Immature natural killer cell (primary cell): ENCODE data around the gene HIBCH. TPM values are rescaled to one million over a fixed set of nuclear protein-coding genes. Genes with fewer than 3 reads are reported as not detected.
"Not testable (repeated sequence)": the region's sequence is repeated elsewhere in the genome, so short reads cannot be mapped to it uniquely, and the experiment has no call there.

Source experiments
- DNase-seq, 3 donors: peaks; one replicate each; pipeline ENCODE4 v3.0.0; 2022; ENCODE audit warnings: mixed read lengths in 1 of 3
- H3K27ac Mint-ChIP-seq, 6 donors: one replicate each; pipeline ENCODE4 v1.8.0; 2020; ENCODE audit warnings: mixed read lengths in 6 of 6, mild to moderate bottlenecking in 5 of 6, inconsistent platforms in 4 of 6, moderate library complexity in 3 of 6
- H3K27me3 Mint-ChIP-seq, 3 donors: one replicate each; pipeline ENCODE4 v1.8.0; 2020 to 2021; ENCODE audit warnings: low read depth in 3 of 3, mild to moderate bottlenecking in 3 of 3, mixed read lengths in 3 of 3, moderate library complexity in 3 of 3, inconsistent platforms in 1 of 3
- H3K36me3 Mint-ChIP-seq, 3 donors: one replicate each; pipeline ENCODE4 v1.8.0; 2020; ENCODE audit warnings: mixed read lengths in 3 of 3, inconsistent platforms in 2 of 3, mild to moderate bottlenecking in 2 of 3
- H3K4me1 Mint-ChIP-seq, 2 donors: one replicate each; pipeline ENCODE4 v1.8.0; 2020; ENCODE audit warnings: inconsistent platforms in 2 of 2, mild to moderate bottlenecking in 2 of 2, mixed read lengths in 2 of 2, moderate library complexity in 1 of 2
- H3K4me3 Mint-ChIP-seq, 5 donors: one replicate each; pipeline ENCODE4 v1.8.0; 2020; ENCODE audit warnings: mild to moderate bottlenecking in 5 of 5, mixed read lengths in 5 of 5, inconsistent platforms in 3 of 5, moderate library complexity in 3 of 5
- H3K9me3 Mint-ChIP-seq, 6 donors: one replicate each; pipeline ENCODE4 v1.8.0; 2020; ENCODE audit warnings: mild to moderate bottlenecking in 6 of 6, mixed read lengths in 6 of 6, inconsistent platforms in 4 of 6, moderate library complexity in 3 of 6
- polyA plus RNA-seq, 3 donors: library from polyadenylated mRNA; unstranded; fragments of 300-500 nt; fragmentation: Illumina TruSeq; gene quantifications; one replicate each; pipeline ENCODE4 v1.2.3, GENCODE V29; 2021

HIBCH gene
- polyA plus RNA-seq, 3 donors from 2014 or later, result 15.2 to 26.8 (median 21.4) TPM

DNA sequence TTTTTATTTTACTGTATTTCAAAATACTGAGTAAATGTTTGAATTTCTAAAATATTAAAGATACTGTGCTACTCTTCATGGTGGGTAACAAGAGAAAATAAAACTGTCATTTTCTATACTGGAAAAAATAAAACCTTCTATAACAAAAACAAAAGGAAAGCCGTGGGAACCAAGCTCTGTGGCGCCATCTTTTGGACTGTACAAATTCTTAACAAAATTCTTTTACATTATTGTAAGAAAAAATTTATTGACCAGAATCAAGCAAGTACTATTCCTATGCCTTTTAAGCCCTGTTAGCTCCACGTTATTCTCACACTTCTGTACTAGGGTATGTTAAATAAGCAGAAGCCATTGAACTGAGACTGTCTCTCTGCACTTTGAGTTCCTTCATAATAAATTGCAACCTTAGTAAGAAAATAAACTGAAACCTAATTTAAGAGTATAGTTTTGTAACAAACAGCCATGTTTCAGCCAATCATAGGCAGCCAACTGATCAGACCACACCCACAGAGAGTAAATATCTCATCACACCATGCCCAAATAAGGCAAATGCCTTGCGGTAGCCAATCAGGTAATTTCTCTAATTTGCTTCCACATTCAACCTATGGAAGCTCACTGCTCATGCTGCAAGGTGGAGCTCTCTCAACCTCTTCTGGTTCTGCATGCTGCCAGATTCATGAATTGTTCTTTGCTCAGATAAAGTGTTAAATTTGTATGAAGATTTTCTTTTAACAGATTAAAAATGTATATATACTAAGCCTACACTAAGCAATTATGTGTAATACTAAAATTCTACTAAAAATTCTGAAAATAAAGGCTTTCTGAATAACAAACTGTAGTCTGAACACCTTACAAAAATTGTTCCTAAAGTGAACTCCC, 42.2 kb downstream of the HIBCH start:
- H3K27me3 Mint-ChIP-seq, result no peaks in the 10 kb centered on the region
- H3K27ac Mint-ChIP-seq, result peak overlapping the region in 1 of 6 donors; percentile 21
- H3K9me3 Mint-ChIP-seq, result no peaks in the 10 kb centered on the region
- no peak overlapping the region for H3K4me3 Mint-ChIP-seq
- peaks cover 15 to 26% (median 19%) of the 10 kb centered on the region in 3 donors for H3K36me3 Mint-ChIP-seq
- DNase-seq, result peak in 2 of 3 donors; percentile 11 to 15
- H3K4me1 Mint-ChIP-seq, result peaks cover 0 to 1% of the 10 kb centered on the region in 2 donors

DNA sequence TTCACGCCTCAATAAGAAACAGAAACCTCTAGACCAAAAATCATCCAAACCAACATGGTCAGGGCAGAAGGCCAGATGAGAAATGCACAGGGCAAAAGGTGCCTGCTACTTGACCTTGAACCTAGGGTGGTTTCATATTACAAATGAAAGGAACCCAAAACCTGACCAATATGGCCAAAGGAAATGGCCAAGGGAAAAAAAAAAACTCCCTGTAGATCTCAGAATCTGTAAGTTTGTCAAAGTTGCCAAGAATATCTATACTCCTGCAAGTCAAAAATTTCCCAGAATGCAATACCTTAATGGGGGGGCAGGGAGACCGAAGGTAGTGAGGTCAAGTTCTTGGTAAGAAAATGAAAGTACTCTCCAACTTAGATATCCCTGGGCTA, 47.2 kb downstream of the HIBCH start:
- no peak overlapping the region for H3K27ac Mint-ChIP-seq
- DNase-seq, result no peak
- no peak overlapping the region for H3K4me3 Mint-ChIP-seq
- no peaks in the 10 kb centered on the region for H3K27me3 Mint-ChIP-seq
- peaks cover 0 to 11% of the 10 kb centered on the region in 2 donors for H3K4me1 Mint-ChIP-seq
- no peaks in the 10 kb centered on the region for H3K9me3 Mint-ChIP-seq
- H3K36me3 Mint-ChIP-seq, result peaks cover 0 to 24% (median 19%) of the 10 kb centered on the region in 3 donors

DNA sequence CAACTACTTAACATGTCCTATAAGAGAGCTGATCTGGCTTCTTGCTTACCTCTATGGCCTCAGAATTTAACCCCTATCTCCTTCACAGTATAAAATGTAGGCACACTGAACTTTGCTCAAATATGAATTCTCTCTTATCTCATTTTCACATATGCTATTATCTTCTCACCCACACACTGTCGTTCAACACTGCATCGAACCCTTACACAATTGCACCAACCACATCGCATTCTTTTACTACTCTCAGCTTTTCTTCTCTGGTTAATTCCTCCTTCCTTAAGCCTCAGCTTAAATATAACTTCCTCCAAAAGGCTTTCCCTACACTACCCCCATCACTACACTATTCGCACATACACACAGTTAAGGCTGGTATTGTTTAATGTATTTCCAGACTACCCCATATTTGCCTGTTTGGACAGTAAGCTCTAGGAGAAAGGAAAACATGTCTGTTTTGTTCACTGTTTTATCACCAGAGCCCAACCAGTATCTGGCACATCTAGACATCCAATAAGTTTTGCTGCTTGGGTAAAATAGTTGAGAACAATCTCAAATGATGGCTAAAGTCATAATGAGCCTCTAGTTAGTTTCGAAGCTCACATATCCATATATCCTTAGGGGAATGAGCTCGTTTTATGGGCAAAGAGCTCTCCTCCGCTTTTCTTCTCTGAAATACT, 47.7 kb downstream of the HIBCH start:
- no peak overlapping the region for H3K27ac Mint-ChIP-seq
- no peaks in the 10 kb centered on the region for H3K9me3 Mint-ChIP-seq
- no peak for DNase-seq
- H3K4me1 Mint-ChIP-seq, result peaks cover 0 to 11% of the 10 kb centered on the region in 2 donors
- no peaks in the 10 kb centered on the region for H3K27me3 Mint-ChIP-seq
- peaks cover 0 to 28% (median 19%) of the 10 kb centered on the region in 3 donors for H3K36me3 Mint-ChIP-seq
- H3K4me3 Mint-ChIP-seq, result no peak overlapping the region

DNA sequence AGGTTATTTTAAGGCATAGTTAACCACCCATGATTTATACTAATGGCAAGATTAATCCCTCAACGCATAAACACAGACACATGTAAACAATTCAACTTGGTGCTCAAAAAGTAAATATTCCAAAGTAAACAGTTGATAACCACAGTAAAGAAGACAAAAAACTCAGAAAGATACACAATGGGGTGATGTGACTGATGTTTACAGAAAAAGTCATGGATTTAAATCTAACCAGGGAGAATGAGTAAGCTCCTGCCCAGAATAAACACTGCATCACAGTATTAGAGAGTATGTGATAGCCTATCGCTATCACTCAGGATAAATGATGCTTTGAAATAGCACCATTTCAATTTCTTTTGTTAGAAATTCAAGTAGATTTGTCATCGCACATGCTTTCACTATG, 49.3 kb downstream of the HIBCH start:
- no peak overlapping the region for H3K27ac Mint-ChIP-seq
- no peaks in the 10 kb centered on the region for H3K27me3 Mint-ChIP-seq
- no peak for DNase-seq
- peaks cover 0 to 11% of the 10 kb centered on the region in 2 donors for H3K4me1 Mint-ChIP-seq
- peaks cover 0 to 34% (median 24%) of the 10 kb centered on the region in 3 donors for H3K36me3 Mint-ChIP-seq
- no peak overlapping the region for H3K4me3 Mint-ChIP-seq
- H3K9me3 Mint-ChIP-seq, result no peaks in the 10 kb centered on the region

DNA sequence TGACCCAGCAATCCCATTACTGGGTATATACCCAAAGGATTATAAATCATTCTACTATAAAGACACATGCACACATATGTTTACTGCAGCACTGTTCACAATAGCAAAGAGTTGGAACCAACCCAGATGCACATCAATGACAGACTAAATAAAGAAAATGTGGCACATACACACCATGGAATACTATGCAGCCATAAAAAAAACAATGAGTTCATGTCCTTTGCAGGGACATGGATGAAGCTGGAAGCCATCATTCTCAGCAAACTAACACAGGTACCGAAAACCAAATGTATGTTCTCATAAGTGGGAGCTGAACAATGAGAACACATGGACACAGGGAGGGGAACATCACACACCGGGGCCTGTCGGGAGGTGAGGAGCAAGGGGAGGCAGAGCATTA, 49.9 kb downstream of the HIBCH start:
- H3K27ac Mint-ChIP-seq, H3K4me3 Mint-ChIP-seq, H3K27me3 Mint-ChIP-seq, DNase-seq, H3K9me3 Mint-ChIP-seq: not testable (repeated sequence)
- peaks cover 0 to 11% of the 10 kb centered on the region in 2 donors for H3K4me1 Mint-ChIP-seq
- peaks cover 0 to 36% (median 24%) of the 10 kb centered on the region in 3 donors for H3K36me3 Mint-ChIP-seq

DNA sequence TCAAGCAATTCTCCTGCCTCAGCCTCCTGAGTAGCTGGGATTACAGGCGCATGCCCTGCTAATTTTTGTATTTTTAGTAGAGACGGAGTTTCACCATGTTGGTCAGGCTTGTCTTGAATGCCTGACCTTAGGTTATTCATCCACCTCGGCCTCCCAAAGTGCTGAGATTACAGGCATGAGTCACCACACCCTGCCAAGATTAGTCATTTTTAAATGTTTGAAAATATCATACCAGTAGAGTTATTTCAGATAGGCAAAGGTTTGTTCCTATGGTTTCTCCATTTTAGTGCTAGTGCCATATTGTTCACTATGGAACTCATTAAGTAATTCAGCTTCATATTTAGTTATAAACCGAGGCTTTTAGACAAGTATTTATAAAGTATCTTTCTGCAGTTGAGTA, 52.3 kb downstream of the HIBCH start:
- no peak for DNase-seq
- Mint-ChIP-seq H3K27me3 (no peaks in the 10 kb centered on the region), H3K27ac (no peak overlapping the region), H3K4me3 (no peak overlapping the region), H3K9me3 (no peaks in the 10 kb centered on the region), H3K36me3 (peaks cover 0 to 29% (median 24%) of the 10 kb centered on the region in 3 donors), H3K4me1 (peaks cover 0 to 9% of the 10 kb centered on the region in 2 donors)

DNA sequence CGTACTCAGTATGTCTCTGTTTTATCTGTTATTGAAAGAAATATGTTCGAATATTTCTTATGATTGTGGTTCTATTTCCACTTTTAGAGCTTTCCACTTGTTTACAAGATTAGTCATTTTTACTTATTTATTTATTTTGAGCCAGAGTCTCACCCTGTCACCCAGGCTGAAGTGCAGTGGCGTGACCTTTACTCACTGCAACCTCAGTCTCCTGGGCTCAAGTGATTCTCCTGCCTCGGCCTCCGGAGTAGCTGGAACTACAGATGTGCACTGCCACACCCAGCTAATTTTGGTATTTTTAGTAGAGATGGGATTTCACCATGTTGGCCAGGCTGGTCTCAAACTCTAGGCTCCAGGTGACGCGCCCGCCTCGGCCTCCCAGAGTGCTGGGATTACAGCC, 53.3 kb downstream of the HIBCH start:
- H3K27ac Mint-ChIP-seq, result no peak overlapping the region
- H3K4me1 Mint-ChIP-seq, result no peaks in the 10 kb centered on the region
- H3K36me3 Mint-ChIP-seq, result peaks cover 0 to 29% (median 21%) of the 10 kb centered on the region in 3 donors
- no peaks in the 10 kb centered on the region for H3K9me3 Mint-ChIP-seq
- H3K27me3 Mint-ChIP-seq, result no peaks in the 10 kb centered on the region
- no peak for DNase-seq
- H3K4me3 Mint-ChIP-seq, result no peak overlapping the region

DNA sequence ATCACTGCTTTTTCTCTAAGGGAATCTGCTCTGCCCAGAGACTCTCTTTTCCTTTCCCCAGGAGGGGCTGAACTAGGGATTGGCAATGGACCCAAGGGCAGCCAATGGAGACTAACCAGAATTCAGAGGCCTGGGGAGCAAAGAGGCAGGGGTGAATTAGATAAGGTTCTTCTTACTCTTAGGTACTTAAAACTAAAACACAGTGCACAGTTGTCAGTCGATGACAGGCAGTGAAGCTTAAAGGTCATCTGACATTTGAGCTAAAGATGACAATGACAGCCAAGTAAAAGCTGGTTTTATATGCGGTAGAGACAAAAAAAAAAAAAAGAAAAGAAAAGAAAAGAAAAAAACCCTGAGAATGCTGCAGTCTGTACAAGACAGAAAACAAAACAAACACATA, 57.8 kb downstream of the HIBCH start:
- no peak overlapping the region for H3K4me3 Mint-ChIP-seq
- no peaks in the 10 kb centered on the region for H3K9me3 Mint-ChIP-seq
- peaks cover 0 to 2% (median 0%) of the 10 kb centered on the region in 3 donors for H3K27me3 Mint-ChIP-seq
- no peaks in the 10 kb centered on the region for H3K4me1 Mint-ChIP-seq
- no peak overlapping the region for H3K27ac Mint-ChIP-seq
- peaks cover 17 to 42% (median 27%) of the 10 kb centered on the region in 3 donors for H3K36me3 Mint-ChIP-seq
- no peak for DNase-seq

DNA sequence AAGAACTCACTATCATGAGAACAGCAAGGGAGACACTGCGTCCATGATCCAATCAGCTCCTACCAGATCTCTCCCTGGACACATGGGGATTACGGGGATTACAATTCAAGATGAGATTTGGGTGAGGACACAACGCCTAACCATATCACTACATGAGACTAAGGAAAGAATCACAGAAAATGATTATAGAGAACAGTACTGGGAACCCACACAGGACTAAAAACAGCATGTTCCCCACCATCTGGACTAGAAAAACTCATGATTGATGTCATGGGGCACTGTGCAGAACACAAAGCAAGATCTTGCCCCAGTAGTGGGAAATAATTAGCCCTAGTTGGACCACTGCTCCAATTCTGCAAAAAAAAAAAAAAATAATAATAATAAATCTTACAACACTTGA, 63.5 kb downstream of the HIBCH start:
- Mint-ChIP-seq H3K4me1 (no peaks in the 10 kb centered on the region), H3K36me3 (peaks cover 24 to 41% (median 25%) of the 10 kb centered on the region in 3 donors), H3K27me3 (peaks cover 0 to 2% (median 0%) of the 10 kb centered on the region in 3 donors), H3K27ac (no peak overlapping the region), H3K9me3 (no peaks in the 10 kb centered on the region), H3K4me3 (no peak overlapping the region)
- no peak for DNase-seq

DNA sequence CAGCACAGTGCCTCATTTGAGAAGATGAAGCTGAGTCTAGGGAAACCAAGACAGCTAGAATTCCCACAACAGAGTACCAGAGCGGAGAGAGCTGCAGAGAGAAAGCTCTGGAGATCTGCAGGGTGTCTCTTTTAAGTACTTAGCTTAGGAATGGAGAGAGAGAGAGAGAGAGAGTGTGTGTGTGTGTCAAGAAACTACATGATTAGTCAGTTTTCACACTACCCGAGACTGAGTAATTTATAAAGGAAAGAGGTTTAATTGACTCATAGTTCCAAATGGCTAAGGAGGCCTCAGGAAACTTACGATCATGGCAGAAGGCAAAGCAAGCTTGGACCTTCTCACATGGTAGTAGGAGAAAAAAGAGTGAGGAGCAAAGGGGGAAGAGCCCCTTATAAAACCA, 64.0 kb downstream of the HIBCH start:
- no peak overlapping the region for H3K4me3 Mint-ChIP-seq
- H3K27me3 Mint-ChIP-seq, result peaks cover 0 to 2% (median 0%) of the 10 kb centered on the region in 3 donors
- no peaks in the 10 kb centered on the region for H3K9me3 Mint-ChIP-seq
- H3K36me3 Mint-ChIP-seq, result peaks cover 24 to 44% (median 27%) of the 10 kb centered on the region in 3 donors
- H3K4me1 Mint-ChIP-seq, result no peaks in the 10 kb centered on the region
- DNase-seq, result no peak
- no peak overlapping the region for H3K27ac Mint-ChIP-seq

DNA sequence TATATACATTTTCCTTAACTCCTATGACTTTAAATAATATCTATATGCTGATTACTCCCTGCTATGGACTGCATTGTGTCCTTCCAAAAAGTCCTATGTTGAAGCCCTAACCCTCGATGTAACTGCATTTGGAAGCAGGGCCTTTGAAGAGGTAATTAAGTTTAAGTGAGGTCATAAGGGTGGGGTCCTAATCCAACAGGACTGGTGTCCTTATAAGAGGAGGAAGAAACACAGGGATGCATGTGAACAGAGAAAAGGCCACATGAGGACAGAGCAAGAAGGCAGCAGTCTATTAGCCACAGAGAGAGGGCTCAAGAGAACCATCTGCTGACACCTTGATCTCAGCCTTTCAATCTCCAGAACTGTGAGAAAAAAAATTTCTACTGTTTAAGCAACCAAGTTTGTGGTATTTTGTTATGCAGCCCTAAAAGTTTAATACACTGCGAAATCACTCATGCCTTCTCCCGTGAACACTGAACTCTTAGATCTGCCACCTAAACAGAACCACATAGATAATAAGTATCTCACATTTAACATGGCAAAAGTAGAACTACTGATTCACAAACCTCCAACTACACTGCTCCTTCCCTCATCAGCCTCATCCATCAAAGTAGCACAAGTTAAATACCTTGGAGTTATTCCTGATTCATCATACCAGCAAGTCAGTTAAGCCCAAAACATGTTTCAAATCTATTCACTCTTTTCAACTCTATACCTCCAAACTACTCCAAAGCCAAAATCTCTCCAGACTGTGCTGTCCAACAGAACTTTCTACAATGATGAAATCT, 65.4 kb downstream of the HIBCH start:
- Mint-ChIP-seq H3K4me1 (no peaks in the 10 kb centered on the region), H3K27me3 (peaks cover 0 to 2% (median 0%) of the 10 kb centered on the region in 3 donors), H3K27ac (no peak overlapping the region), H3K4me3 (no peak overlapping the region), H3K9me3 (no peaks in the 10 kb centered on the region), H3K36me3 (peaks cover 27 to 49% (median 34%) of the 10 kb centered on the region in 3 donors)
- DNase-seq, result no peak

DNA sequence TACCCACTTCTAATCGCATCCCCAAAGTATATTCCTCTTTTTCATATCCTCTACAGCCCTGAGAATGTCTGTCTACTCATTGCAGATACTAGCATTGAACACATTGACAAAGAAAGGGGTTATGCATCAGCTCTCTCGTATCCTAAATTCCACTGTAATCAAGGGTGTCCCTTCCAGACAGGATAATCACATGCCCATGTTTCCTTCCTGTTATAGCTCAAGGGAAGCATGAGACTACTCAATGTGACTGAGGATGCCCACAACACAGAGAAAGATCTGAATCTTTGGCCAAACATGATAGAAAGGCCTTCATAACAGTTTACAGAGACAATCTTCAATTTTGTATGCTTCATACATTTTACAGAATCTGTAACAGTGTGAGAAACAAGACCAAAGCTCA, 69.2 kb downstream of the HIBCH start:
- Mint-ChIP-seq H3K27ac (no peak overlapping the region), H3K36me3 (peaks cover 17 to 39% (median 28%) of the 10 kb centered on the region in 3 donors), H3K9me3 (no peaks in the 10 kb centered on the region), H3K4me1 (no peaks in the 10 kb centered on the region), H3K4me3 (no peak overlapping the region), H3K27me3 (no peaks in the 10 kb centered on the region)
- no peak for DNase-seq

DNA sequence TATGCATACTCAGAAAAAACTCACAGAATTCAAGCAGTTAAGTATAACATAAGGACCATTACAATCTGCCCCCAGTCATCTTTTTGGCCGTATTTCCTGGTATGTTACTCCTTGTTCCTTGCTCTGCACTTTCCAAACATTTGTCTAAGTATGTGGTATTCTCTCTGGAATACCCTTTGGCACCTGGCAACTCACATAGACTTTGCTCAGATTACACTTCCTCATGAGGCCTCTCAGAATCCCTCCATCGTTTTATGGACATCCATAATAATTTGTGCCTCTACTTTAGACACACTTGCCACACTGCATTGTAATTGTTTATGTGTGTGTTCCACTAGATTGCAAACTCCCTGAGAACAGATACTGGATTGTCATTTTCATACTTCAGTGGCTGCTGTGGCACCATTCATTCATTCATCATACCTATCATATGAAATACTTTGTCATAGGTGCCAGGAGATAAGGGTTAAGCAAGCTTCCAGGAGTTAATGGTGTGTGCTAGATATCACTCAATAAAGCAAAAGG, 84.0 kb downstream of the HIBCH start:
- Mint-ChIP-seq H3K36me3 (peaks cover 27 to 36% (median 29%) of the 10 kb centered on the region in 3 donors), H3K4me3 (no peak overlapping the region), H3K27ac (no peak overlapping the region), H3K27me3 (peaks cover 0 to under 1% (median 0%) of the 10 kb centered on the region in 3 donors), H3K4me1 (peaks cover 0 to 1% of the 10 kb centered on the region in 2 donors), H3K9me3 (peaks cover 0 to 3% (median 1%) of the 10 kb centered on the region in 6 donors)
- no peak for DNase-seq
